ENCODE measurements around the gene RYR2. TPM values are rescaled to one million over a fixed set of nuclear protein-coding genes. Genes with fewer than 3 reads are reported as not detected.
A peak's percentile ranks its signal among the peaks of the same experiment; 100 is the strongest.

Gene RYR2
- total RNA-seq, 2 donors from 2014 or later = 59.0 to 75.9 TPM

- TF ChIP-seq CTCF (IDR thresholded peaks at IDR 0.05) = no peak
- ATAC-seq (ENCODE audit: insufficient number of reproducible peaks, low FRiP score, low read depth) (no peak), DNase-seq (ENCODE audit: low spot score) (no peak)
- Histone ChIP-seq H3K36me3 (peaks cover under 1% of the 10 kb centered on the region), H3K4me3 (no peak overlapping the region), H3K9me3 (no peaks in the 10 kb centered on the region), H3K27me3 (replicated peaks; ENCODE audit: insufficient read depth) (no peaks in the 10 kb centered on the region), H3K4me1 (ENCODE audit: control insufficient read depth in 1 of 2, low read depth in 2 of 2) (peaks cover 0 to 22% of the 10 kb centered on the region in 2 donors), H3K27ac (no peak overlapping the region)
These were observed 8.9 kb downstream of the RYR2 start for GRCh38 chr1:237050915-237051314.

- no peak overlapping the region for H3K27ac ChIP-seq
- H3K9me3 ChIP-seq = no peaks in the 10 kb centered on the region
- H3K27me3 ChIP-seq (replicated peaks; ENCODE audit: insufficient read depth) = no peaks in the 10 kb centered on the region
- peaks cover 0 to under 1% of the 10 kb centered on the region in 2 donors for H3K4me1 ChIP-seq (ENCODE audit: control insufficient read depth in 1 of 2, low read depth in 2 of 2)
- peaks cover 4% of the 10 kb centered on the region for H3K36me3 ChIP-seq
- no peak for TF ChIP-seq CTCF (IDR thresholded peaks at IDR 0.05)
- H3K4me3 ChIP-seq = no peak overlapping the region
- ATAC-seq (ENCODE audit: insufficient number of reproducible peaks, low FRiP score, low read depth) = no peak
- DNase-seq (ENCODE audit: low spot score) = no peak
These were observed 12.3 kb downstream of the RYR2 start for GRCh38 chr1:237054313-237054712.

- TF ChIP-seq CTCF (IDR thresholded peaks at IDR 0.05) = no peak
- H3K9me3 ChIP-seq = no peaks in the 10 kb centered on the region
- ATAC-seq (ENCODE audit: insufficient number of reproducible peaks, low FRiP score, low read depth) = no peak
- no peak overlapping the region for H3K27ac ChIP-seq
- H3K36me3 ChIP-seq = peaks cover 4% of the 10 kb centered on the region
- H3K27me3 ChIP-seq (replicated peaks; ENCODE audit: insufficient read depth) = no peaks in the 10 kb centered on the region
- H3K4me1 ChIP-seq (ENCODE audit: control insufficient read depth in 1 of 2, low read depth in 2 of 2) = peaks cover 3 to 6% of the 10 kb centered on the region in 2 donors
- no peak for DNase-seq (ENCODE audit: low spot score)
- no peak overlapping the region for H3K4me3 ChIP-seq
These were observed 16.5 kb downstream of the RYR2 start for GRCh38 chr1:237058470-237058869.

- H3K4me1 ChIP-seq (ENCODE audit: control insufficient read depth in 1 of 2, low read depth in 2 of 2) = peaks cover 3 to 6% of the 10 kb centered on the region in 2 donors
- no peak for TF ChIP-seq CTCF (IDR thresholded peaks at IDR 0.05)
- H3K27me3 ChIP-seq (replicated peaks; ENCODE audit: insufficient read depth) = no peaks in the 10 kb centered on the region
- H3K9me3 ChIP-seq = no peaks in the 10 kb centered on the region
- H3K27ac ChIP-seq = peak overlapping the region in 1 of 2 donors; percentile 10
- ATAC-seq (ENCODE audit: insufficient number of reproducible peaks, low FRiP score, low read depth) = no peak
- no peak overlapping the region for H3K4me3 ChIP-seq
- peaks cover 4% of the 10 kb centered on the region for H3K36me3 ChIP-seq
- no peak for DNase-seq (ENCODE audit: low spot score)
These were observed 17.3 kb downstream of the RYR2 start for GRCh38 chr1:237059244-237059643.

GRCh38 chr1:237062976-237063375 lies 21.0 kb downstream of the RYR2 start:
- no peak for DNase-seq (ENCODE audit: low spot score)
- Histone ChIP-seq H3K27ac (no peak overlapping the region), H3K9me3 (no peaks in the 10 kb centered on the region), H3K27me3 (replicated peaks; ENCODE audit: insufficient read depth) (no peaks in the 10 kb centered on the region), H3K4me1 (ENCODE audit: control insufficient read depth in 1 of 2, low read depth in 2 of 2) (peaks cover 3 to 16% of the 10 kb centered on the region in 2 donors), H3K4me3 (no peak overlapping the region), H3K36me3 (no peaks in the 10 kb centered on the region)
- no peak for ATAC-seq (ENCODE audit: insufficient number of reproducible peaks, low FRiP score, low read depth)
- no peak for TF ChIP-seq CTCF (IDR thresholded peaks at IDR 0.05)
